GM12865 (cell line): Measurements from ENCODE around the gene PPFIBP2.

Experiments used
- DNase-seq: peaks from one replicate; pipeline ENCODE4 v3.0.0; 2010; ENCODE audit warnings: low read depth
- H3K4me3 ChIP-seq: 2 replicates; pipeline ENCODE4 v1.5.1; 2011; ENCODE audit warnings: mild to moderate bottlenecking, low read depth, low read length, control low read depth
- CTCF ChIP-seq: IDR thresholded peaks from 2 replicates; pipeline ENCODE4 v1.5.1; 2011; ENCODE audit warnings: low read length, control low read depth, low read depth, inconsistent platforms; ENCODE audit not compliant: insufficient read depth; ENCODE audit errors: missing control alignments

Gene PPFIBP2

DNA sequence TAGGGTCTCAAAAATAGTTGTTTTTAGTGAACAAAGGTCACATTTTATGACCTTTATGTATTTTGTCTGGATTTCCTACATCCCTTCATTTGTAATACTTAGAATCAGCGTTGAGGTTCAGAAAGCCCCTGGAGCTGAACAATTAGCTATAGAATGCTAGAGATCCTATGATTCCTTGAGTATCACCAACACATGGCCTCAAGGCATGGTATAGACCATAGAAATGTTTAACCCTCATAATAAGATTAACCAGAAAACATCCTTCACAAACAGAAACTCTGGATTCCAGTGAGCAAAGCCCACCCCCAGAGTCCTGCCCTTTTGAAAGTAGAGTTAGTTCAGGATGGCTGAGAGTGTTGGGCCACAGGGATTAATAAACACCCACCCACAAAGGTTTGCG lies 82.2 kb downstream of the PPFIBP2 start:
- no peak for TF ChIP-seq CTCF
- H3K4me3 ChIP-seq: no peak overlapping the region
- DNase-seq: no peak

DNA sequence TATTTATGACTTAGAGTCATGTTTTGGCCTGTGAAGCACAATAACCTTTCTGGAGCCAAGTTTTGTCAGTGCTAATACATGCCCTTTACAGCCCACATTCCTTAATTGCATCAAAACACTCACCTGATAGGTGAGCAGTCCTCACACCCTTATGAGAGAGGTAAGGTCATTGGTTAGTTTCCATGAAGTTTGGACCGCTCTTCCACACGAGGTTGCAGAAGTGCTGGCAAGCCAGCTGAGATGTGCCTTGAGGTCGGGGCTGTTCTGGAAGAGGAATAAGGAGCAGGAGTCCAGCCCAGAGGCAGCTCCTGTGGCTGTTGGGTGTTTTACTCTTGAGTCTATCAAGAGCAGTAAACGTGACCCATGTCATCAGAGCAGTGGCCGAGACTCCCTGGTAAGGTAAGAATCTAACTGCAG lies 83.2 kb downstream of the PPFIBP2 start:
- no peak for DNase-seq
- TF ChIP-seq CTCF: no peak

GRCh38 chr11:7597620-7598019 lies 83.8 kb downstream of the PPFIBP2 start:
- TF ChIP-seq CTCF: no peak
- H3K4me3 ChIP-seq: no peak overlapping the region
- DNase-seq: no peak

More for the DNA sequence above, 83.2 kb downstream of the PPFIBP2 start:
- no peak overlapping the region for H3K4me3 ChIP-seq

- no peak for TF ChIP-seq CTCF
- no peak for DNase-seq
- H3K4me3 ChIP-seq: no peak overlapping the region
These were observed 85.4 kb downstream of the PPFIBP2 start for GRCh38 chr11:7599209-7599608.

DNA sequence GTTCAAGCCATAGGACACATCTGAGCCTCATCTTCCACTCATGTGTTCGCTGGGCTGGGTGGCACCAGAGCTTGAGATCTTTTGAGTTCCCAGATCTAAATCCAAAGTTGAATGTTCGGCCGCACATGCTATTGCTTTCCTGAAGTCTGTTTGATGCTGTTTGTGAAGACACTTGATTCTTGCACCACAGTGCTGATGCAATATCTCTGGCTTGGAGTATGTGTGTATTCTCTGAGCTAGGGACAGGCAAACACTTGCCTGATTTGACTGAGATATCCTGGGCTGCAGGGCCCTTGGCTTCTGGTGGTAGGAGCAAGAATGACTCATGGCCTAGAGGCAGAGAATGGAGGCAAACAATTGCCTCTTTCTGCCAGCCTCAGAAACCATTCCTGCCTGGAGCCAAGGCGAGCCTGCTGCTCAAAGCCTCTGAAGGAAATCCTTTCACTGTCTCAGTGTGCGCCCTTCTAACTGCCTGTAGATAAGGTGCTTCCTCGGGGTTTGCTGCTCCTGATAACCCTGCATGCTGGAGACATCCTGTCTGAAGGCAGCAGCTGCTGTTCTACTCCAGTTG lies 86.5 kb downstream of the PPFIBP2 start:
- TF ChIP-seq CTCF: no peak
- no peak for DNase-seq
- H3K4me3 ChIP-seq: no peak overlapping the region

DNA sequence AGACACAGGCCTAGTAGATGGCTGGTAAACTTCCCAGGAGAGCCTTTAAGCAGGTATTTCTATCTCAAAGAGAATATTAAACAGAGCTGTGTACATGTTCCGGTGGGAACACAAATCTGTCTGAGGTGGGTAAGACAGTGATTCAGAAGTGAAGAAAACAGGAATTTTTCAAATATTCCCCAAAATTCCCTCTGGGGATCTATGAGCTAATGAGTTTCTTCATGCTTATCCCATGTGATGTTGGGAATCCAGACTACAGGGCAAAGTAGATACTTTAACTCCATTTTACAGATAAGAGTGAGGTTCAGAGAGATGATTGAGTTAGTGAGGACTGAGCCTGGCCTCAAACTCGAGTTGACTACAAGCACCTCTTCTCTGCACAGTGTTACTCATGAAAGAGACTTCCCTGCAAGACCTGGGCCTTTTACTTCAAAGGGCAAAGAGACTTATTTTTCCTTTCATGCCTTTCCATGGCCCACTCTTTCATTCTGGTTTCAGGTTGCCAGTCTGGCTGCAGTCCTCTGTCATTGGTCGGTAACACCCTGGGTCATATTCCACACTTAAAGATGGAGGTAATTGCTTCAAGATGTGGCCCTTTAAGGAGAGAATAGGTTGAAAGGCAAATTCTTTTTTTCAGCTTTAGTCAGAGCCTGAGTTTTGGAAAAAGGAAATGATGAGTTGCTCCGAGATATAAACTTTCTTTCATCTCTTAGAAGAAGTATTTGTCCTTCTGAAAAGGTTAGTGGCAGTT lies 89.4 kb downstream of the PPFIBP2 start:
- TF ChIP-seq CTCF: no peak

More for the DNA sequence above, 89.4 kb downstream of the PPFIBP2 start:
- no peak overlapping the region for H3K4me3 ChIP-seq
- no peak for DNase-seq
